H9 (cell line): ENCODE results near the gene GLS. TPM values are rescaled to one million over a fixed set of nuclear protein-coding genes. Genes with fewer than 3 reads are reported as not detected.

Experiments used
- DNase-seq: peaks from one replicate; pipeline ENCODE4 v3.0.0-alpha.2; 2017
- H2AFZ ChIP-seq: one replicate; pipeline ENCODE4 v1.6.1; 2013; ENCODE audit warnings: mild to moderate bottlenecking, low read length, control low read depth, moderate library complexity
- H2AK5ac ChIP-seq: 2 replicates; pipeline ENCODE4 v1.6.1; 2013; ENCODE audit warnings: low read length, control low read depth, mixed read lengths; ENCODE audit not compliant: insufficient read length
- H2BK120ac ChIP-seq: one replicate; pipeline ENCODE4 v1.6.1; 2013; ENCODE audit warnings: low read depth, mild to moderate bottlenecking, low read length, control low read depth, inconsistent platforms; ENCODE audit not compliant: poor library complexity, severe bottlenecking
- H2BK12ac ChIP-seq: 2 replicates; pipeline ENCODE4 v1.6.1; 2013; ENCODE audit warnings: low read length, control low read depth, mixed read lengths, low read depth; ENCODE audit not compliant: insufficient read length
- H2BK15ac ChIP-seq: 2 replicates; pipeline ENCODE4 v1.6.1; 2013; ENCODE audit warnings: low read depth, low read length, control low read depth
- H2BK20ac ChIP-seq: one replicate; pipeline ENCODE4 v1.6.1; 2013; ENCODE audit warnings: low read depth, mild to moderate bottlenecking, low read length, control low read depth, inconsistent platforms; ENCODE audit not compliant: poor library complexity, severe bottlenecking
- H2BK5ac ChIP-seq: 2 replicates; pipeline ENCODE4 v1.6.1; 2013; ENCODE audit warnings: low read length, control low read depth, mixed read lengths; ENCODE audit not compliant: insufficient read length
- H3K14ac ChIP-seq: 2 replicates; pipeline ENCODE4 v1.6.1; 2013; ENCODE audit warnings: low read length, control low read depth; ENCODE audit not compliant: insufficient read depth
- H3K18ac ChIP-seq: 2 replicates; pipeline ENCODE4 v1.6.1; 2013; ENCODE audit warnings: low read depth, mild to moderate bottlenecking, mixed read lengths, low read length, control low read depth; ENCODE audit not compliant: insufficient read length
- H3K23ac ChIP-seq: 2 replicates; pipeline ENCODE4 v1.6.1; 2013; ENCODE audit warnings: low read length, control low read depth, mixed read lengths, low read depth; ENCODE audit not compliant: insufficient read length
- H3K23me2 ChIP-seq: 2 replicates; pipeline ENCODE4 v1.6.1; 2013; ENCODE audit warnings: low read depth, mild to moderate bottlenecking, mixed read lengths, low read length, control low read depth; ENCODE audit not compliant: insufficient read length, poor library complexity, severe bottlenecking
- H3K27ac ChIP-seq: 2 replicates; pipeline ENCODE4 v1.5.1; 2013; ENCODE audit warnings: low read length, control low read depth, mixed read lengths, low read depth; ENCODE audit not compliant: insufficient read length
- H3K27me3 ChIP-seq: 2 replicates; pipeline ENCODE4 v1.6.1; 2013; ENCODE audit warnings: low read length, control low read depth, inconsistent platforms; ENCODE audit not compliant: insufficient read depth
- H3K4ac ChIP-seq: 2 replicates; pipeline ENCODE4 v1.6.1; 2013; ENCODE audit warnings: low read depth, mild to moderate bottlenecking, control low read depth, inconsistent platforms, low read length, moderate library complexity
- H3K4me1 ChIP-seq: 2 replicates; pipeline ENCODE4 v1.6.1; 2013; ENCODE audit warnings: low read length, control low read depth, inconsistent platforms; ENCODE audit not compliant: insufficient read depth
- H3K4me2 ChIP-seq: 2 replicates; pipeline ENCODE4 v1.6.1; 2013; ENCODE audit warnings: low read length, control low read depth, mixed read lengths; ENCODE audit not compliant: insufficient read length, insufficient read depth
- H3K56ac ChIP-seq: 2 replicates; pipeline ENCODE4 v1.6.1; 2013; ENCODE audit warnings: low read depth, mild to moderate bottlenecking, mixed read lengths, low read length, control low read depth; ENCODE audit not compliant: insufficient read length
- H3K79me1 ChIP-seq: 2 replicates; pipeline ENCODE4 v1.6.1; 2013; ENCODE audit warnings: low read depth, mild to moderate bottlenecking, moderate library complexity, low read length, control low read depth, inconsistent platforms; ENCODE audit not compliant: insufficient read depth, poor library complexity, severe bottlenecking
- H3K79me2 ChIP-seq: 2 replicates; pipeline ENCODE4 v1.6.1; 2013; ENCODE audit warnings: low read length, control low read depth, inconsistent platforms; ENCODE audit not compliant: insufficient read depth
- H3K9ac ChIP-seq: 2 replicates; pipeline ENCODE4 v1.6.1; 2013; ENCODE audit warnings: low read length, control low read depth, mixed read lengths; ENCODE audit not compliant: insufficient read length; ENCODE audit errors: extremely low read depth
- H3K9me3 ChIP-seq: one replicate; pipeline ENCODE4 v1.6.1; 2013; ENCODE audit warnings: low read depth, low read length, inconsistent platforms; ENCODE audit not compliant: control insufficient read depth
- H3T11ph ChIP-seq: one replicate; pipeline ENCODE4 v1.6.1; 2013; ENCODE audit warnings: mild to moderate bottlenecking, low read length, control low read depth, inconsistent platforms
- H4K20me1 ChIP-seq: one replicate; pipeline ENCODE4 v1.6.1; 2013; ENCODE audit not compliant: control insufficient read depth, insufficient read length, insufficient read depth
- H4K5ac ChIP-seq: 2 replicates; pipeline ENCODE4 v1.6.1; 2013; ENCODE audit warnings: low read depth, mild to moderate bottlenecking, mixed read lengths, low read length, control low read depth; ENCODE audit not compliant: insufficient read length
- H4K8ac ChIP-seq: replicated peaks from 2 replicates; pipeline ENCODE4 v1.6.1; 2013; ENCODE audit warnings: low read length, control low read depth, mixed read lengths, low read depth; ENCODE audit not compliant: insufficient read length
- H4K91ac ChIP-seq: 2 replicates; pipeline ENCODE4 v1.6.1; 2013; ENCODE audit warnings: low read depth, mild to moderate bottlenecking, moderate library complexity, mixed read lengths, low read length, control low read depth; ENCODE audit not compliant: insufficient read length
- H3K27ac Mint-ChIP-seq, 3 experiments: 2 replicates in 2 of 3; 3 replicates in 1 of 3; pipeline ENCODE4 v1.8.0; 2020 to 2021; ENCODE audit warnings: mixed read lengths in 3 of 3, mild to moderate bottlenecking in 1 of 3, moderate library complexity in 1 of 3
- H3K27me3 Mint-ChIP-seq: 2 replicates; pipeline ENCODE4 v1.8.0; 2021; ENCODE audit warnings: low read depth, mild to moderate bottlenecking, moderate library complexity, mixed read lengths
- H3K36me3 Mint-ChIP-seq, 3 experiments: 2 replicates in 2 of 3; 3 replicates in 1 of 3; pipeline ENCODE4 v1.8.0; 2020 to 2021; ENCODE audit warnings: low read depth in 3 of 3, mixed read lengths in 3 of 3; ENCODE audit not compliant: insufficient read depth in 1 of 3
- H3K4me1 Mint-ChIP-seq, 2 experiments: 2 replicates each; pipeline ENCODE4 v1.8.0; 2020; ENCODE audit warnings: mixed read lengths in 2 of 2
- H3K4me3 Mint-ChIP-seq, 2 experiments: 2 replicates in 1 of 2; 3 replicates in 1 of 2; pipeline ENCODE4 v1.8.0; 2020 to 2021; ENCODE audit warnings: mild to moderate bottlenecking in 2 of 2, mixed read lengths in 2 of 2, moderate library complexity in 1 of 2
- H3K9me3 Mint-ChIP-seq, 2 experiments: 2 replicates in 1 of 2; 3 replicates in 1 of 2; pipeline ENCODE4 v1.8.0; 2020; ENCODE audit warnings: mild to moderate bottlenecking in 2 of 2, mixed read lengths in 2 of 2, moderate library complexity in 1 of 2
- CTCF ChIP-seq: fragments of 200-600 bp; sonication (generic); conservative IDR thresholded peaks from 3 replicates; pipeline ENCODE4 v1.8.0; 2021; ENCODE audit warnings: antibody characterized with exemption, mild to moderate bottlenecking
- WGBS: extraction: QIAGEN DNeasy Blood & Tissue Kit; methylation state at CpG from one replicate; pipeline ENCODE4 v1.1.7; 2013; ENCODE audit warnings: missing lambda C conversion rate, low lambda C conversion rate, mixed read lengths; ENCODE audit not compliant: insufficient read length; ENCODE audit errors: extremely low coverage; 5-methylcytosine and 5-hydroxymethylcytosine counted together
- total RNA-seq: library from RNA; stranded (reverse); gene quantifications from 2 replicates; pipeline ENCODE4 v1.2.1, GENCODE V29; 2021

GLS gene
- total RNA-seq, 1 experiment from 2014 or later = 69.3 TPM

GRCh38 chr2:190970160-190970559 lies 89.5 kb downstream of the GLS start:
- Histone ChIP-seq H2BK120ac (no peak overlapping the region), H3K9ac (no peak overlapping the region), H2BK12ac (no peak overlapping the region), H3K18ac (no peak overlapping the region), H4K91ac (no peak overlapping the region), H3K23ac (no peak overlapping the region), H4K5ac (no peak overlapping the region), H3K9me3 (no peaks in the 10 kb centered on the region), H3K4ac (no peak overlapping the region), H4K20me1 (no peaks in the 10 kb centered on the region), H3K56ac (no peak overlapping the region), H2BK20ac (no peak overlapping the region), H2BK5ac (no peak overlapping the region), H3K79me1 (no peaks in the 10 kb centered on the region), H3K27me3 (no peaks in the 10 kb centered on the region), H3K79me2 (no peaks in the 10 kb centered on the region), H3K23me2 (peaks cover 3% of the 10 kb centered on the region), H3K4me1 (no peaks in the 10 kb centered on the region), H2AK5ac (no peak overlapping the region), H3K27ac (no peak overlapping the region), H3T11ph (no peak overlapping the region), H3K14ac (no peak overlapping the region), H2AFZ (no peak overlapping the region), H4K8ac (no peak overlapping the region), H2BK15ac (no peak overlapping the region), H3K4me2 (no peak overlapping the region)
- Mint-ChIP-seq H3K4me3 (no peak overlapping the region), H3K36me3 (peaks cover 24 to 68% (median 56%) of the 10 kb centered on the region in 3 experiments; a peak in 6 of 7 replicates), H3K27ac (no peak overlapping the region), H3K4me1 (no peaks in the 10 kb centered on the region), H3K27me3 (no peaks in the 10 kb centered on the region), H3K9me3 (no peaks in the 10 kb centered on the region)
- DNase-seq = no peak
- WGBS = no CpG with 5 or more reads among the region's 3 CpGs
- no peak for TF ChIP-seq CTCF
